Neural cell (in vitro differentiated cells): Measurements from ENCODE around the gene TRIM8. TPM values are rescaled to one million over a fixed set of nuclear protein-coding genes. Genes with fewer than 3 reads are reported as not detected.

Experiments used
- H2AFZ ChIP-seq: fragments of 200-600, 300-800 bp; sonication (generic), shearing (Covaris generic); 2 replicates; pipeline ENCODE4 v1.6.0; 2014; ENCODE audit warnings: low read depth, mild to moderate bottlenecking, antibody characterized with exemption, low read length, moderate library complexity
- H3F3A ChIP-seq: fragments of 200-600 bp; shearing (Covaris generic); 2 replicates; pipeline ENCODE4 v1.6.1; 2016; ENCODE audit warnings: mild to moderate bottlenecking, moderate library complexity, mixed read lengths, antibody characterized with exemption, low read length; ENCODE audit not compliant: insufficient read depth, poor library complexity, severe bottlenecking
- H3K27ac ChIP-seq: fragments of 200-600, 300-800 bp; sonication (generic), shearing (Covaris generic); 2 replicates; pipeline ENCODE4 v1.5.1; 2014; ENCODE audit warnings: mild to moderate bottlenecking, low read length, moderate library complexity
- H3K27me3 ChIP-seq: fragments of 300-800, 200-600 bp; sonication (generic), shearing (Covaris generic); 2 replicates; pipeline ENCODE4 v1.6.0; 2014; ENCODE audit warnings: mild to moderate bottlenecking, low read depth, low read length, moderate library complexity; ENCODE audit not compliant: insufficient read depth
- H3K36me3 ChIP-seq: fragments of 300-800, 200-600 bp; sonication (generic), shearing (Covaris generic); 2 replicates; pipeline ENCODE4 v1.5.1; 2014; ENCODE audit warnings: mild to moderate bottlenecking, antibody characterized with exemption, low read length, moderate library complexity; ENCODE audit not compliant: insufficient read depth
- H3K4me2 ChIP-seq: fragments of 300-800, 200-600 bp; sonication (generic), shearing (Covaris generic); 2 replicates; pipeline ENCODE4 v1.6.0; 2014; ENCODE audit warnings: mild to moderate bottlenecking, low read length
- H3K4me3 ChIP-seq: fragments of 300-800, 200-600 bp; sonication (generic), shearing (Covaris generic); 2 replicates; pipeline ENCODE4 v1.5.1; 2014; ENCODE audit warnings: mild to moderate bottlenecking, low read length, moderate library complexity
- H3K79me2 ChIP-seq: fragments of 200-600 bp; shearing (Covaris generic); replicated peaks from 2 replicates; pipeline ENCODE4 v1.6.0; 2014; ENCODE audit warnings: mild to moderate bottlenecking, low read length, moderate library complexity; ENCODE audit not compliant: insufficient read depth
- H3K9ac ChIP-seq: fragments of 300-800, 200-600 bp; sonication (generic), shearing (Covaris generic); 2 replicates; pipeline ENCODE4 v1.6.1; 2016; ENCODE audit warnings: mild to moderate bottlenecking, low read length, mixed read lengths
- H3K9me2 ChIP-seq: fragments of 200-600 bp; shearing (Covaris generic); 2 replicates; pipeline ENCODE4 v1.6.1; 2016; ENCODE audit warnings: mild to moderate bottlenecking, low read length, mixed read lengths; ENCODE audit not compliant: insufficient read depth
- H3K9me3 ChIP-seq: fragments of 200-600, 300-800 bp; sonication (generic), shearing (Covaris generic); 2 replicates; pipeline ENCODE4 v1.6.1; 2016; ENCODE audit warnings: mild to moderate bottlenecking, mixed run types, low read length, moderate library complexity, mixed read lengths
- H4K20me1 ChIP-seq: fragments of 200-600 bp; shearing (Covaris generic); 2 replicates; pipeline ENCODE4 v1.6.1; 2016; ENCODE audit warnings: mild to moderate bottlenecking, mixed run types; ENCODE audit not compliant: insufficient read depth
- EP300 ChIP-seq: fragments of 450-650 bp; conservative IDR thresholded peaks from 2 replicates; pipeline ENCODE4 v1.6.1; 2014; ENCODE audit warnings: antibody characterized with exemption, mild to moderate bottlenecking, moderate library complexity; ENCODE audit not compliant: poor library complexity, severe bottlenecking
- EZH2 ChIP-seq: fragments of 200-600, 300-800 bp; shearing (Covaris generic), sonication (generic); IDR thresholded peaks from 2 replicates; pipeline ENCODE4 v1.6.1; 2014; ENCODE audit warnings: antibody characterized with exemption, low read length, borderline replicate concordance, mild to moderate bottlenecking; ENCODE audit not compliant: insufficient read depth, poor library complexity, severe bottlenecking
- MXI1 ChIP-seq: fragments of 450-650 bp; conservative IDR thresholded peaks from 2 replicates; pipeline ENCODE4 v1.6.1; 2014; ENCODE audit warnings: antibody characterized with exemption, mild to moderate bottlenecking; ENCODE audit not compliant: poor library complexity, severe bottlenecking
- POLR2AphosphoS5 ChIP-seq: IDR thresholded peaks from 2 replicates; pipeline ENCODE4 v1.6.1; 2012
- RAD21 ChIP-seq: fragments of 450-650 bp; conservative IDR thresholded peaks from 2 replicates; pipeline ENCODE4 v1.6.1; 2014; ENCODE audit warnings: antibody characterized with exemption, mild to moderate bottlenecking, moderate library complexity
- SMC3 ChIP-seq: fragments of 450-650 bp; conservative IDR thresholded peaks from 2 replicates; pipeline ENCODE4 v1.6.1; 2014; ENCODE audit warnings: antibody characterized with exemption, mild to moderate bottlenecking, moderate library complexity; ENCODE audit not compliant: poor library complexity
- TAF1 ChIP-seq: IDR thresholded peaks from 2 replicates; pipeline ENCODE4 v1.6.1; 2012; ENCODE audit warnings: low read depth
- polyA plus RNA-seq: library from polyadenylated mRNA; depleted of rRNA; stranded (reverse); fragments of >200 nt; gene quantifications from 2 replicates; pipeline ENCODE4 v1.2.3, GENCODE V29; 2014
- TF ChIP-seq, protein P1 (sequence below): fragments of 450-650 bp; IDR thresholded peaks from 2 replicates; pipeline ENCODE4 v1.5.1; 2014; ENCODE audit warnings: antibody characterized with exemption, mild to moderate bottlenecking, moderate library complexity; ENCODE audit not compliant: poor library complexity, severe bottlenecking
- TF ChIP-seq, protein P2 (sequence below): IDR thresholded peaks from 2 replicates; pipeline ENCODE4 v1.6.1; 2012; ENCODE audit warnings: borderline replicate concordance

Gene TRIM8
- polyA plus RNA-seq, 1 donor from 2014 or later: 47.5 TPM

DNA sequence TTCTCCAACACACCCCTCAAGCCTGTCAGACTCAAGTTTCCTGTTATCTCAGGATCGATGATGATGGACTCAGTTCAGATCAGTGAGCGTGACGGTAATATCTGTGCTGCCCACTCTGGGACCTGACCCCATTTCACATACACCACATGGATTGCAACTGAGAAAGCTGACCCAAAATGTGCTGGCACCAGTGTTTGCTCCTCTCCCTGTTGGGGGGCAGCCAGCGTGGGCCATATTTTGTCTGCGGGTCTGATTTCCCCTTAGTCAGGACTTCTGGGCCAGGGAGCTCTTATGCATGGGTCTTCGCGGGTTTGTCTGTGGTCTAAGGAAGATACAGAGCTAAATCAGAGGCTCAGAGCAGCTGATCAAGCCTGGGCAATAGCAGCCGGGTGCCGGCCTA is 42.6 kb upstream of the TRIM8 start:
- H3K79me2 ChIP-seq: no peaks in the 10 kb centered on the region
- no peaks in the 10 kb centered on the region for H4K20me1 ChIP-seq
- no peaks in the 10 kb centered on the region for H3K9me3 ChIP-seq
- no peak overlapping the region for H3K4me2 ChIP-seq
- TF ChIP-seq, protein P1, sequence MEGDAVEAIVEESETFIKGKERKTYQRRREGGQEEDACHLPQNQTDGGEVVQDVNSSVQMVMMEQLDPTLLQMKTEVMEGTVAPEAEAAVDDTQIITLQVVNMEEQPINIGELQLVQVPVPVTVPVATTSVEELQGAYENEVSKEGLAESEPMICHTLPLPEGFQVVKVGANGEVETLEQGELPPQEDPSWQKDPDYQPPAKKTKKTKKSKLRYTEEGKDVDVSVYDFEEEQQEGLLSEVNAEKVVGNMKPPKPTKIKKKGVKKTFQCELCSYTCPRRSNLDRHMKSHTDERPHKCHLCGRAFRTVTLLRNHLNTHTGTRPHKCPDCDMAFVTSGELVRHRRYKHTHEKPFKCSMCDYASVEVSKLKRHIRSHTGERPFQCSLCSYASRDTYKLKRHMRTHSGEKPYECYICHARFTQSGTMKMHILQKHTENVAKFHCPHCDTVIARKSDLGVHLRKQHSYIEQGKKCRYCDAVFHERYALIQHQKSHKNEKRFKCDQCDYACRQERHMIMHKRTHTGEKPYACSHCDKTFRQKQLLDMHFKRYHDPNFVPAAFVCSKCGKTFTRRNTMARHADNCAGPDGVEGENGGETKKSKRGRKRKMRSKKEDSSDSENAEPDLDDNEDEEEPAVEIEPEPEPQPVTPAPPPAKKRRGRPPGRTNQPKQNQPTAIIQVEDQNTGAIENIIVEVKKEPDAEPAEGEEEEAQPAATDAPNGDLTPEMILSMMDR: no peak
- TF ChIP-seq EZH2 (no peak), POLR2AphosphoS5 (no peak), MXI1 (no peak), RAD21 (no peak), EP300 (no peak), SMC3 (no peak), TAF1 (no peak)
- TF ChIP-seq, protein P2, sequence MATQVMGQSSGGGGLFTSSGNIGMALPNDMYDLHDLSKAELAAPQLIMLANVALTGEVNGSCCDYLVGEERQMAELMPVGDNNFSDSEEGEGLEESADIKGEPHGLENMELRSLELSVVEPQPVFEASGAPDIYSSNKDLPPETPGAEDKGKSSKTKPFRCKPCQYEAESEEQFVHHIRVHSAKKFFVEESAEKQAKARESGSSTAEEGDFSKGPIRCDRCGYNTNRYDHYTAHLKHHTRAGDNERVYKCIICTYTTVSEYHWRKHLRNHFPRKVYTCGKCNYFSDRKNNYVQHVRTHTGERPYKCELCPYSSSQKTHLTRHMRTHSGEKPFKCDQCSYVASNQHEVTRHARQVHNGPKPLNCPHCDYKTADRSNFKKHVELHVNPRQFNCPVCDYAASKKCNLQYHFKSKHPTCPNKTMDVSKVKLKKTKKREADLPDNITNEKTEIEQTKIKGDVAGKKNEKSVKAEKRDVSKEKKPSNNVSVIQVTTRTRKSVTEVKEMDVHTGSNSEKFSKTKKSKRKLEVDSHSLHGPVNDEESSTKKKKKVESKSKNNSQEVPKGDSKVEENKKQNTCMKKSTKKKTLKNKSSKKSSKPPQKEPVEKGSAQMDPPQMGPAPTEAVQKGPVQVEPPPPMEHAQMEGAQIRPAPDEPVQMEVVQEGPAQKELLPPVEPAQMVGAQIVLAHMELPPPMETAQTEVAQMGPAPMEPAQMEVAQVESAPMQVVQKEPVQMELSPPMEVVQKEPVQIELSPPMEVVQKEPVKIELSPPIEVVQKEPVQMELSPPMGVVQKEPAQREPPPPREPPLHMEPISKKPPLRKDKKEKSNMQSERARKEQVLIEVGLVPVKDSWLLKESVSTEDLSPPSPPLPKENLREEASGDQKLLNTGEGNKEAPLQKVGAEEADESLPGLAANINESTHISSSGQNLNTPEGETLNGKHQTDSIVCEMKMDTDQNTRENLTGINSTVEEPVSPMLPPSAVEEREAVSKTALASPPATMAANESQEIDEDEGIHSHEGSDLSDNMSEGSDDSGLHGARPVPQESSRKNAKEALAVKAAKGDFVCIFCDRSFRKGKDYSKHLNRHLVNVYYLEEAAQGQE: no peak
- no peaks in the 10 kb centered on the region for H3F3A ChIP-seq
- H3K4me3 ChIP-seq: no peak overlapping the region
- H3K9me2 ChIP-seq: no peaks in the 10 kb centered on the region
- no peaks in the 10 kb centered on the region for H3K36me3 ChIP-seq
- H3K9ac ChIP-seq: no peak overlapping the region
- no peak overlapping the region for H3K27ac ChIP-seq
- H2AFZ ChIP-seq: no peak overlapping the region
- no peaks in the 10 kb centered on the region for H3K27me3 ChIP-seq

DNA sequence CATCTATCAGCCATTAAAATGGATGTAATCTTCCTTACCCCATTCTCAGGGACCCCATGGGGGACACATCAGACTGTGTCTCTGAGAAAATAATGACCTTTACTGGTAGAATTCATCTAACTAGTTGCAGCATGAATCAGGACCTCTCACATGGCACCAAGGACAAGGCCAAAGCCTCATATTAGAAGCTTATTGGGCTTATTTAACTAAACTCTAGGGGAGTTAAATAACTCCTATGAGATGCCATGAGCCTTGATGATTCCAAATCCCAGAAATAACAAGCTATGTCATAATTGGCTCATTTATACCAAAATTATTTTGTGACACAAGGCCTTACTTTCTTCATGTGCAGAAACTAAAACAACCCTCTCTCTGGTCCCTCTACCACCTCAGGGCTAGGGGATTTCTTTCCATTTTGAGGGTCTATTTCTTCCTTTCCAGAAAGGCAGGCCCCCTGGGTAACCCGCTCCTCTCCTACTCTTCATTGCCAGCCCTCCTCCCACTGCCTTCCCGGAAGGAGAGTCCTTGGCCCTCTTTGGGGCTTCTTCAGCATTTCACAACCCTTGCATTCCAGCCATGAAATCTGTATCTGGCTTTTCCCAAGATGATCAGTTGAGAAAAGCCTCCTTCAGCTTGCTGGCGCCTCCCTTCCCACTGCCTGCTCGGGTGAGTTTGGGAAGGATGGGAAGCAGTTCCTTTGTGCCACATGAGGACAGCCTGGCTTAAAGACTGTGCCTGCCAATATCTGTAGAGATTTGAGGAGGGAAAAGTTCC is 41.8 kb upstream of the TRIM8 start:
- H3K36me3 ChIP-seq: no peaks in the 10 kb centered on the region
- TF ChIP-seq EP300: no peak
- no peak for TF ChIP-seq MXI1
- TF ChIP-seq, protein P2: no peak
- no peak for TF ChIP-seq POLR2AphosphoS5
- no peak for TF ChIP-seq SMC3
- TF ChIP-seq EZH2: no peak
- no peak for TF ChIP-seq TAF1
- TF ChIP-seq RAD21: no peak
- TF ChIP-seq, protein P1: no peak
- no peak overlapping the region for H2AFZ ChIP-seq
- no peaks in the 10 kb centered on the region for H3K9me3 ChIP-seq
- H3K79me2 ChIP-seq: no peaks in the 10 kb centered on the region
- no peak overlapping the region for H3K27ac ChIP-seq
- H3K4me3 ChIP-seq: no peak overlapping the region
- H3K9me2 ChIP-seq: no peaks in the 10 kb centered on the region
- no peak overlapping the region for H3K4me2 ChIP-seq
- H3F3A ChIP-seq: no peaks in the 10 kb centered on the region
- H4K20me1 ChIP-seq: no peaks in the 10 kb centered on the region
- no peaks in the 10 kb centered on the region for H3K27me3 ChIP-seq
- no peak overlapping the region for H3K9ac ChIP-seq
